ENCODE data around the gene ECM2.

The ECM2 gene

GRCh38 chr9:92513349-92513748 is 22.4 kb downstream of the ECM2 start:
- Histone ChIP-seq H3K79me2 (ENCODE audit: control insufficient read depth, insufficient read depth, low read length, unreplicated experiment) (no peaks in the 10 kb centered on the region), H3K36me3 (ENCODE audit: insufficient read depth, low read length) (no peaks in the 10 kb centered on the region), H3K27me3 (ENCODE audit: insufficient read depth, low read length) (no peaks in the 10 kb centered on the region), H3K27ac (ENCODE audit: low read depth, low read length) (no peak overlapping the region), H3K4me1 (ENCODE audit: control insufficient read depth, insufficient read depth, low read length, unreplicated experiment) (no peaks in the 10 kb centered on the region), H2AFZ (ENCODE audit: low read length, unreplicated experiment) (no peak overlapping the region), H3K4me3 (ENCODE audit: low read depth, low read length) (no peak overlapping the region)

GRCh38 chr9:92512622-92513021 is 23.2 kb downstream of the ECM2 start:
- H3K79me2 ChIP-seq (ENCODE audit: control insufficient read depth, insufficient read depth, low read length, unreplicated experiment) = no peaks in the 10 kb centered on the region
- H3K27me3 ChIP-seq (ENCODE audit: insufficient read depth, low read length) = no peaks in the 10 kb centered on the region
- no peak overlapping the region for H3K4me3 ChIP-seq (ENCODE audit: low read depth, low read length)
- H2AFZ ChIP-seq (ENCODE audit: low read length, unreplicated experiment) = no peak overlapping the region
- no peak overlapping the region for H3K27ac ChIP-seq (ENCODE audit: low read depth, low read length)
- peaks cover 1% of the 10 kb centered on the region for H3K4me1 ChIP-seq (ENCODE audit: control insufficient read depth, insufficient read depth, low read length, unreplicated experiment)
- no peaks in the 10 kb centered on the region for H3K36me3 ChIP-seq (ENCODE audit: insufficient read depth, low read length)

DNA sequence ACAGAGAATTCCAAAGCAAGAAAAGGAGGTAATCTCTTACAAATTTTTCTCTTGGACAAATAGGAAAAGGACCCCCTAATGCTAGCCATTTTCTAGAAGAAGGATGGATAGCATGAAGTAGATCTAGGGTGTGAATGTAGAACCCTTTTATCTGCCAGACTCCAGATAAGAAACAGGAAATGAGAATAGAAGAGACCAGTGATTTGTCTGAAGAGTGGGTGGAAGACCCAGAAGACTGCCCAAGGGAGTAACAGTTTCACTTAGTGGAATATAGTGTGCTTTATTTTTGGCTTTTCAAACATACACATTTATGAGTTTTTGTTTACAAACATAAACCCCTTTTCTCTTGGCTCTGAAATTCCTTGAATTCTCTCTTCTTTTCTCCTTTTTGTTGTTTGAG is 25.0 kb downstream of the ECM2 start:
- no peak overlapping the region for H3K27ac ChIP-seq (ENCODE audit: low read depth, low read length)
- H3K4me1 ChIP-seq (ENCODE audit: control insufficient read depth, insufficient read depth, low read length, unreplicated experiment) = peaks cover 19% of the 10 kb centered on the region
- H3K4me3 ChIP-seq (ENCODE audit: low read depth, low read length) = no peak overlapping the region
- no peaks in the 10 kb centered on the region for H3K27me3 ChIP-seq (ENCODE audit: insufficient read depth, low read length)
- no peaks in the 10 kb centered on the region for H3K36me3 ChIP-seq (ENCODE audit: insufficient read depth, low read length)
- H2AFZ ChIP-seq (ENCODE audit: low read length, unreplicated experiment) = no peak overlapping the region
- no peaks in the 10 kb centered on the region for H3K79me2 ChIP-seq (ENCODE audit: control insufficient read depth, insufficient read depth, low read length, unreplicated experiment)

GRCh38 chr9:92509050-92509449 is 26.7 kb downstream of the ECM2 start:
- Histone ChIP-seq H3K4me1 (ENCODE audit: control insufficient read depth, insufficient read depth, low read length, unreplicated experiment) (peaks cover 36% of the 10 kb centered on the region), H3K36me3 (ENCODE audit: insufficient read depth, low read length) (no peaks in the 10 kb centered on the region), H2AFZ (ENCODE audit: low read length, unreplicated experiment) (no peak overlapping the region), H3K79me2 (ENCODE audit: control insufficient read depth, insufficient read depth, low read length, unreplicated experiment) (no peaks in the 10 kb centered on the region), H3K4me3 (ENCODE audit: low read depth, low read length) (no peak overlapping the region), H3K27me3 (ENCODE audit: insufficient read depth, low read length) (no peaks in the 10 kb centered on the region), H3K27ac (ENCODE audit: low read depth, low read length) (no peak overlapping the region)

DNA sequence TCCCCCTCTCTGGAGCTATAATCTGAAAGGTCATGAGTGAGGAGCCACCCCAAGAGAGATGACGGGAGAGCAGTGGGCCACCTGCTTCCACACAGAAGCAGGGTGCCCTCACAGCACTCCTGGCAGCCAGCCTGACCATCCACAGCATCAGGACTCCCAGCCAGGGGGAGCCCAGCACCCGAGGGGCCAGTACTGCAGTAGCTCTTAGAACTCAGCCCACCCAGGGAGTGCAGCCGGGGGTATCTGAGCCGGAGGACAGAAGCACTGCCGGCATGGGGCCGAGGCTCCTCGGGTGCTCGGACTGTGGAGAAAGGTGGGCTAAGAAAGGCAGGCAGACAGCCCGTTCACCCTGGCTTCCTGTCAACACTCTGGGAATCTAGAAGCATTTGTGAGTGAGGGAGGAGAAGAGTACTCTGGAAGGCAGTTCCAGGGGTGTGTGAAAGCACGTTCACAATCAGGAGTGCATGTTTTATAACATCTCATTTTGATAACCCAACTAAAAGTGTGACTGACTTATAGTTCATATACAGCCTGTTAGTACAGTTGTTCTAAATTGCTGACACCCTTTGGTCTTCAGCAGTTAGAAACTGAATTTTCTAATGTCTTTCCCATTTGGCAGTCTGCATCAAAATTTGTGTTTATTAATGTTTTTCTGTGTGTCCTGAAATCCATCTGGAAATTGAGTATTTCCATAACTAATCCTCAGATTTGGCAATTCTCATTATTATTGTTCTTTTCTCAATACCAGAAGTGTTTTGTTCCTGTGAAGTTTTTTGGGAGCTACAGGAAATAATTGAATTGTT is 27.6 kb downstream of the ECM2 start:
- H3K36me3 ChIP-seq (ENCODE audit: insufficient read depth, low read length) = no peaks in the 10 kb centered on the region
- peaks cover 36% of the 10 kb centered on the region for H3K4me1 ChIP-seq (ENCODE audit: control insufficient read depth, insufficient read depth, low read length, unreplicated experiment)
- no peak overlapping the region for H3K27ac ChIP-seq (ENCODE audit: low read depth, low read length)
- H2AFZ ChIP-seq (ENCODE audit: low read length, unreplicated experiment) = no peak overlapping the region
- no peaks in the 10 kb centered on the region for H3K79me2 ChIP-seq (ENCODE audit: control insufficient read depth, insufficient read depth, low read length, unreplicated experiment)
- H3K27me3 ChIP-seq (ENCODE audit: insufficient read depth, low read length) = no peaks in the 10 kb centered on the region
- no peak overlapping the region for H3K4me3 ChIP-seq (ENCODE audit: low read depth, low read length)

DNA sequence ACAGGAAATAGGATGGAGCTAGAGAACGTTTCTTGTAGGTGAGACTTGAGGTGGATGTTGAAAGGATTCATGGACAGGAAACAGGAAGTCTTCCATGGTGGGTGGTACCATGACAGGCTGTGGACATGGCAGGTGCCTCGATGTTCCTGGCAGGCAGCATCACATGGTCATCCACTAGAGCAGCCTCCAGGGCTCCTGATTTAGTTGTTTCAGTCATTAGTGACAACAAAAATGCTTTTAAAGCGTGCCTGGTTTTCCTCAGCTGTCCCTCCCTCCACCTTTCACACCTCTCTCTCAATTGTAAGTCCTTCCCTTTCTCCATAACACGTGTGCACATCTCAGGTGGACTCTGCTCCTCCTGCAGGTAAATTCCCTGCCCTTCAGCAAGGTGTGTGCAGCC is 28.3 kb downstream of the ECM2 start:
- peak overlapping the region; percentile 90 for H3K27ac ChIP-seq (ENCODE audit: low read depth, low read length)
- peaks cover 36% of the 10 kb centered on the region for H3K4me1 ChIP-seq (ENCODE audit: control insufficient read depth, insufficient read depth, low read length, unreplicated experiment)
- peak overlapping the region; percentile 1 for H2AFZ ChIP-seq (ENCODE audit: low read length, unreplicated experiment)
- no peaks in the 10 kb centered on the region for H3K27me3 ChIP-seq (ENCODE audit: insufficient read depth, low read length)
- H3K36me3 ChIP-seq (ENCODE audit: insufficient read depth, low read length) = no peaks in the 10 kb centered on the region
- no peak overlapping the region for H3K4me3 ChIP-seq (ENCODE audit: low read depth, low read length)
- no peaks in the 10 kb centered on the region for H3K79me2 ChIP-seq (ENCODE audit: control insufficient read depth, insufficient read depth, low read length, unreplicated experiment)

DNA sequence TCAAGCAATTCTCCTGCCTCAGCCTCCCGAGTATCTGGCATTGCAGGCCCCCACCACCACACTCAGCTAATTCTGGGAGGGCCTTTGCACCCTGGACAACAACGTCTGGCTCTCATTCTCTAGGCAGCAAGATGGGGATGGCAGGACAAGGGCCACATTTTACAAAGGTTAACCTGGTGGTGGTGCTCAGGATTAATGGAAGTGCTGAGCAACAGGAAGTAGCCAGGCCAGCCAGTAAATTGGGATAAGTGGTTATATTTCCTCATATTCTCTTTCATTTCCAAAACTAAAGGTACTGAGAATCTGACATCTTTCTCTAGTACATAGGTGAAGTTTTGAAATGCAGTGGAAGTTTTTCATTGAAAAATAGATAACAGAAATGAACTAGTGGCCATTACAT is 28.8 kb downstream of the ECM2 start:
- H3K4me1 ChIP-seq (ENCODE audit: control insufficient read depth, insufficient read depth, low read length, unreplicated experiment) = peaks cover 36% of the 10 kb centered on the region
- no peaks in the 10 kb centered on the region for H3K27me3 ChIP-seq (ENCODE audit: insufficient read depth, low read length)
- peak overlapping the region; percentile 1 for H2AFZ ChIP-seq (ENCODE audit: low read length, unreplicated experiment)
- H3K36me3 ChIP-seq (ENCODE audit: insufficient read depth, low read length) = no peaks in the 10 kb centered on the region
- H3K79me2 ChIP-seq (ENCODE audit: control insufficient read depth, insufficient read depth, low read length, unreplicated experiment) = no peaks in the 10 kb centered on the region
- no peak overlapping the region for H3K4me3 ChIP-seq (ENCODE audit: low read depth, low read length)
- H3K27ac ChIP-seq (ENCODE audit: low read depth, low read length) = peak overlapping the region; percentile 90

GRCh38 chr9:92506184-92506857 is 29.5 kb downstream of the ECM2 start:
- Histone ChIP-seq H3K27ac (ENCODE audit: low read depth, low read length) (peak overlapping the region; percentile 90), H3K27me3 (ENCODE audit: insufficient read depth, low read length) (no peaks in the 10 kb centered on the region), H3K36me3 (ENCODE audit: insufficient read depth, low read length) (no peaks in the 10 kb centered on the region), H2AFZ (ENCODE audit: low read length, unreplicated experiment) (peak overlapping the region; percentile 68), H3K79me2 (ENCODE audit: control insufficient read depth, insufficient read depth, low read length, unreplicated experiment) (no peaks in the 10 kb centered on the region), H3K4me3 (ENCODE audit: low read depth, low read length) (peak overlapping the region; percentile 63), H3K4me1 (ENCODE audit: control insufficient read depth, insufficient read depth, low read length, unreplicated experiment) (peaks cover 36% of the 10 kb centered on the region)

DNA sequence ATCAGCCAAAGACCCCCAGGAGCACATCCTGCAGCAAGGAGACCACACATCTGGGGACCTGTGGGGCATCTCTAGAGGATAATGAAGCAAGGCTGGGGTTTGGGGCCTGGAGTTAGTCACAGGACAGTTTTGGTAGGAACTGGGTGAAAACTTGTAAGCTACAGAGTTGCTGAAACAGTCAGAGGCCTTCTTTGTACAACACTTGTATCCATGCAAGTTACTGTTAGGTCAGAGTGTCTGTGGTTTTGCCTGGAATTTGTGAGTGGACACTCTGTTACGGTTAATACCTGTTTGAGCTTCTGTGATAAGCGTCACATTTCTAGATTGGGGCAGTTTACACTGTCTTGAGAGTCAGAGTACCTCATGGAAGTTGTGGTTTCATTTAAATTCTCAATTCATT is 30.9 kb downstream of the ECM2 start:
- no peak overlapping the region for H2AFZ ChIP-seq (ENCODE audit: low read length, unreplicated experiment)
- H3K36me3 ChIP-seq (ENCODE audit: insufficient read depth, low read length) = no peaks in the 10 kb centered on the region
- no peaks in the 10 kb centered on the region for H3K79me2 ChIP-seq (ENCODE audit: control insufficient read depth, insufficient read depth, low read length, unreplicated experiment)
- H3K4me3 ChIP-seq (ENCODE audit: low read depth, low read length) = no peak overlapping the region
- peaks cover 36% of the 10 kb centered on the region for H3K4me1 ChIP-seq (ENCODE audit: control insufficient read depth, insufficient read depth, low read length, unreplicated experiment)
- peak overlapping the region; percentile 90 for H3K27ac ChIP-seq (ENCODE audit: low read depth, low read length)
- H3K27me3 ChIP-seq (ENCODE audit: insufficient read depth, low read length) = no peaks in the 10 kb centered on the region

GRCh38 chr9:92503156-92503555 is 32.6 kb downstream of the ECM2 start:
- H3K4me3 ChIP-seq (ENCODE audit: low read depth, low read length) = no peak overlapping the region
- peaks cover 36% of the 10 kb centered on the region for H3K4me1 ChIP-seq (ENCODE audit: control insufficient read depth, insufficient read depth, low read length, unreplicated experiment)
- no peaks in the 10 kb centered on the region for H3K36me3 ChIP-seq (ENCODE audit: insufficient read depth, low read length)
- H3K79me2 ChIP-seq (ENCODE audit: control insufficient read depth, insufficient read depth, low read length, unreplicated experiment) = no peaks in the 10 kb centered on the region
- no peak overlapping the region for H2AFZ ChIP-seq (ENCODE audit: low read length, unreplicated experiment)
- no peaks in the 10 kb centered on the region for H3K27me3 ChIP-seq (ENCODE audit: insufficient read depth, low read length)
- no peak overlapping the region for H3K27ac ChIP-seq (ENCODE audit: low read depth, low read length)

All from ACC112 (cell line).